Mucosa of gallbladder (tissue), 1 donor: ENCODE data around the gene TIMP2. TPM values are rescaled to one million over a fixed set of nuclear protein-coding genes. Genes with fewer than 3 reads are reported as not detected.

Experiments
- DNase-seq: peaks from one replicate; pipeline ENCODE4 v3.0.0-alpha.2; 2020; ENCODE audit warnings: low spot score
- total RNA-seq: library from RNA; stranded (reverse); gene quantifications from one replicate; pipeline ENCODE4 v1.2.1, GENCODE V29; 2021
- donor health status: DM: no; HTN: no; CAD: no.

The TIMP2 gene
- total RNA-seq, 1 donor from 2014 or later: 377 TPM

DNA sequence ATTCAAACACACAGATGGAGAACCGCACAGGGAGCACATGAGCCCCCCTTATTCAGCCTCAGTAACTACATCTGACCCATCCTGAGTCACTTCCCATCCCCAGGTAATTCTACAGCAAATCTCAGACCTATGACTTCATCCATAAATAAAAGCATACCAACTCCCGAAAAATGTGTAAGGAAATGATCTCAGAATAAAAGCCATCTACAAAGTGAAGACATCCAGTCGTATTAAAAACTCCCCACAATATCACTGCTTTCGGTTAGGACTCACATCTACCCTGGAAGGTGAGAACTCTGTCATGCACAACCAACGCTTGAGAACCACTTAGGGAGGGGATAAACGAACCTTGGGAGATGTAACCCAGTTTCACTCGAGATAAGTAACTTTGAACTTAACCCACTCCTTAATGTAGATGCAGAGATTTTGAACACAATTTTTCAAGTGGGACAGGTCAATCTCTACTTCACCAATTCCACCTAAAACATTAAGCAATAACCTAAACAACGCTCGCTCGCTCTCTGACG is 85.9 kb downstream of the TIMP2 start:
- DNase-seq: no peak

DNA sequence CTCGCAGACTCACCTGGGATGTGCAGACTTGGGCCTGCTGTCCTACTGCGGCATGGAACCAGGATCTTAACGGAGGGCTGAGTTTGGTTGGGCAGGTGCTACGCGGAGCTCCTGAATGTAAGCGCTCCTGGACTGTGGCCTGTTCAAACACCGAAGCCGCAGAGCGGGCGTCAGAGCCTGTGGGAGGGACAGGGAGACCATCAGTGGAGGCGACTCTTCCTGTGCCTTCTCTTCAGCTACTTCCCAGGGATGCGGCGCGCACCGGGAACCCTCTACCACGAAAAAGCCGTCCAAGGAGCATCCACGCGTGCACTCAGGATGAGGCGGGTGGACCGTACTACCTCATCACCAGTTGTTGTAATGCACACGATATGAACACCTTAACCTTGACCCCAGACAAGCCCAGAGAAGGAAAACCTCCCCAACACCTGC is 86.6 kb downstream of the TIMP2 start:
- DNase-seq: no peak

DNA sequence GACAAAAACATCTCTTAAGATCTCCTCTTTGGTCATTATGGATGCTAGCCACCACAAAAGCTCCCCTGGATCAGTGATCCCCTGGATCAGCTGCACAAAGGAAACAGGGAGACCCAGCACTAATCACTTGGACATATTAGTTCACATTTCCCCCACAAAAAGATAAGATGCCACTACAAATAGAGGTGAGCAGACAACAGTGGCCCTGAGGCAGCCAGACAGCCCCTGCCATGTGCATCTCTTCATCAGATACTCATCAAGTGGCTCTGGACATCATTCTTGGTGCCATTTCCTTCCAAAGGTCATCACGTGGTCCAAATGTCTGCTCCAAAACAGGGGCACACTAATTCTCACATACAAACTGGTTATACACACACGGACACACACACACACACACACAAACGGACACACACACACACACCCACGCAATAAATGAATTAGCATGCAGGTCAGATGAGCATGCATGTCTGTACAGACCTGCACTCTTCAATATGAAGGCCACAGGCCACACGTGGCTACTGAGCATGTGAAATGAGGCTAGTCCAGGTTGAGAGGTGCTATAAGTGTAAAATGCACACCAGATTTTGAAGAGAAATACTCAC is 88.7 kb downstream of the TIMP2 start:
- DNase-seq: no peak

GRCh38 chr17:78834571-78834970 is 90.6 kb downstream of the TIMP2 start:
- DNase-seq: no peak

DNA sequence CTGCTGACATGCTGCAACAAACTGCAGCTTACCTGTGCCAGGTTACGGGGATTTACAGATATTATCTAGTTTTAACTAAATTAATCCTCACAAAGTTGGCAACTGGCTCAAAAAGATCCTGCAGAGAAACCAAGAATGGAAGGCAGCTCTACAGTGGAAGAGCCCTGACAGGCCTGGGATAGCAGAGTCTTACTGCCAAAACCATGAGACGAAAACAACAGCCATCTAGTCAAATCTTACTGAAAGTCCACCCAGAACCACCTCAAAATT is 92.7 kb downstream of the TIMP2 start:
- no peak for DNase-seq

DNA sequence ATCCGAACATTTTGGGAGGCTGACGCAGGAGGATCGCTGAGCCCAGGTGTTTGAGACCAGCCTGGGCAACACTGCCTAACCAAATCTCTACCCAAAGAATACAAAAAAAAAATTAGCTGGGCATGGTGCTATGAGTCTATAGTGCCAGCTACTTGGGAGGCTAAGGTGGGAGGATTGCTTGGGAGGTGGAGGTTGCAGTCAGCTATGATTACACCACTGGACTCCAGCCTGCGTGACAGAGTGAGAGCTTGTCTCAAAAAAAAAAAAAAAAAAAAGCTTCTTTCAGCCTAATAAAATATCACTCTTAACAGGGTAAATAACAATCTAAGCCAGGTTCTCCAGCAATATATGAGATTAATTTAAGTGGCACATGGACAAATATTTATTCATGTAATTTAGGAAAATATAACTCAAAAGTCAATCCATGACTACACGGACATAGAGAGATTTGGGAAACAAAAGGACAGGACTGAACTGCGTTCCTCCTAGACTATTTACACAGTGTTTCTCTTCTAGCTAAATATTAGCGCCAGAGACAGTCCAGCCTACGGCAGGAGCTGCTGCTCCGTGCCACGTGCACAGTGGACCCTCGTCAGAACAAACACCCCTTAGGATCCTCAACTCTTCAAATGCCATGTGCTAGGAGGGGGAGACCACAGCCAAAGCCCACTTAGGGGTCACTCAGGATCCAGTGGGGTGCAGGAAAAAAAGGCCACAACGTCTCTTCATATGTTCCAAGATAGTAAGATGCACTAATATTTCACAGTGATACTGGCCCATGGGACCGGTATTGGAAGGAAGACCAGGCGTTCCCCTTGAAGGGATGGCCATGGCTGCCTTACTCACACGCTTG is 93.3 kb downstream of the TIMP2 start:
- DNase-seq: no peak

- DNase-seq: no peak
Measured at GRCh38 chr17:78829477-78829876, 95.7 kb downstream of the TIMP2 start.

DNA sequence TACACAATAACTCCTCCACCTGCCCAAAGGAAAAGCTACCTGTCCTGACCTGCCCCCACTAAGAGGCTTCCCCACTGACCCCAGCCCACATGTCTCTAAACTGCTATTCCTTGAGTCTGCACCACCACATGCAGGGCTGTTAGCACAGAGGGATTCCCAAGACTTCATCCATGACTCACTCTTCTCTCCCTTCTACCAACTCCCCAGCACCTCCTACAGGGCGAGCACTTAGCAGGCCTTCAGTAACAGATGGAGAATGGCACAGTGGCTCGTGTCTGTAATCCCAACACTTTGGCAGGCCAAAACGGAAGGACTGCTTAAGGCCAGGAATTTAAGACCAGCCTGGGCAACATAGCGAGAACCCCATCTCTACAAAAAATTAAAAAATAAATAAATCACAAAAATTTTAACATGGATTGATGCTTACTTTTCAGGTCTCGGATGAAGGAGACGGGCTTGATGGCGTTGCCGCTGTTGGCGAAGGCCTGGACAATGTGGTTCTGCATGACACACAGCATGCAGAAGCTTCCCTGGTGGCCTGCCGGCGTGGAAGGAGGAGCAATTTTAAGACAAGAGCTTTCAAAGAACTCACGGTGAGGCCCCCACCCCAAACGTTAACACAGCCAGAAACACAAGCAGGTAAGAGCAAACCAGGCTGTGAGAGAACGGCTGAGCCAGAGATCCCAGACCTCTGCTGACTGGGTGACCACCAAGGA is 96.6 kb downstream of the TIMP2 start:
- no peak for DNase-seq

GRCh38 chr17:78826836-78827509 is 98.2 kb downstream of the TIMP2 start:
- peak; percentile 37 for DNase-seq

DNA sequence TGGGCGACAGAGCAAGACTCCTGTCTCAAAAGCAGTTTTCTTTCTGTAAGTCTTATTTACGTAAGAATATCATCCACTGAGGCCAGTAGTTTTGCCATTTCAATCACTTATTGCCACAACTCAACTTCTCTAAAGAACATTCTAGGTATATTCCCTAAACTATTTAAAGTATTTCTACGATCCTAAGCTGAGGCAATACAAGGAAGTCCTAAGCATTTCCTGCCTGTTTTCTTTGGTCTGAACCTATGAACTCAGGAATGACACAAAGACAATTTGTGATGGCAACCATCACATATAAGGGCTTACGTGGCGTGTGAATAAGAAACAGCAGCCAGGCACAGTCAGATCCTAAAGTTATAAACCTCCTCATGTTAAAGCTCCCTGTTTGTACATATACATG is 98.8 kb downstream of the TIMP2 start:
- no peak for DNase-seq

GRCh38 chr17:78825696-78826095 is 99.5 kb downstream of the TIMP2 start:
- no peak for DNase-seq

- DNase-seq: no peak
Measured at GRCh38 chr17:78824240-78824639, 100.9 kb downstream of the TIMP2 start.

- no peak for DNase-seq
Measured at GRCh38 chr17:78823282-78824046, 101.7 kb downstream of the TIMP2 start.

- DNase-seq: no peak
Measured at GRCh38 chr17:78822552-78822951, 102.6 kb downstream of the TIMP2 start.

DNA sequence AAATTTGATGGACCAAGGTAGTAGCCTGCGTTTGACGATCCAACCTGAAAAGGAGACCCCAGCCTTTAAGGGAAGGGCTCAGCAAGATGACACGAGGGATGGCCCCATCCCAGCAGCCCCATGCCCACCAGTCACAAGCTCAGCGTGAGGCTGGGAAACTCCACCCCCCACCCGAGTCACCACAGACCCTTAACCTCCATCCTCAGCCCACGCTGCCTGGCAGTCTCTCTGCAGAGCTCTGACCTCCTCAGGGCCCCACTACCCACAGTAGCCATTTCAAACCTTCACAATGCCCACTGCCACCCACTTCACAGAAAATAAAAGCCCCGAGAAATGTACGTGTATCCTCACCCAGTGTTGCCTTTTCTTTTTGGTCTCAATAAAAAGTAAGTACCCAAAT is 103.2 kb downstream of the TIMP2 start:
- DNase-seq: no peak

DNA sequence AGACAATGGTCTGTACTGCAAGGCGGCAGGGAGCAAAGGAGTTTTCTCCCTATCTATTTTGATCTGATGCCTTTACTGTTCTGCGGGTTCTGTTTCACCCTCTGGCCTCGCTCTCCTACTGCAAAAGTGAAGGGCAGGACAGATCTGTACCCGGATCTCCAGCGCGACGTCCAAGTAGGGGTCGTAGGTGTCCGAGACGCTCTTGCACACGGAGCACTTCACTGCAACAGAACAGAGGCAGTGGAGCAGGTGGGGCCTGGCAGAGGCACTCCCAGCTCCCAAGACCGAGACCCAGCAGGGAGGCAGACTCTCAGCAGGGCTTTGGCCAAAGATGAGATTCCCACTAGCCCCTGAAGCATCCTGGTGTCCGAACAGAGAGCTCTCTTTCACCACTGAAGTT is 104.3 kb downstream of the TIMP2 start:
- DNase-seq: no peak

DNA sequence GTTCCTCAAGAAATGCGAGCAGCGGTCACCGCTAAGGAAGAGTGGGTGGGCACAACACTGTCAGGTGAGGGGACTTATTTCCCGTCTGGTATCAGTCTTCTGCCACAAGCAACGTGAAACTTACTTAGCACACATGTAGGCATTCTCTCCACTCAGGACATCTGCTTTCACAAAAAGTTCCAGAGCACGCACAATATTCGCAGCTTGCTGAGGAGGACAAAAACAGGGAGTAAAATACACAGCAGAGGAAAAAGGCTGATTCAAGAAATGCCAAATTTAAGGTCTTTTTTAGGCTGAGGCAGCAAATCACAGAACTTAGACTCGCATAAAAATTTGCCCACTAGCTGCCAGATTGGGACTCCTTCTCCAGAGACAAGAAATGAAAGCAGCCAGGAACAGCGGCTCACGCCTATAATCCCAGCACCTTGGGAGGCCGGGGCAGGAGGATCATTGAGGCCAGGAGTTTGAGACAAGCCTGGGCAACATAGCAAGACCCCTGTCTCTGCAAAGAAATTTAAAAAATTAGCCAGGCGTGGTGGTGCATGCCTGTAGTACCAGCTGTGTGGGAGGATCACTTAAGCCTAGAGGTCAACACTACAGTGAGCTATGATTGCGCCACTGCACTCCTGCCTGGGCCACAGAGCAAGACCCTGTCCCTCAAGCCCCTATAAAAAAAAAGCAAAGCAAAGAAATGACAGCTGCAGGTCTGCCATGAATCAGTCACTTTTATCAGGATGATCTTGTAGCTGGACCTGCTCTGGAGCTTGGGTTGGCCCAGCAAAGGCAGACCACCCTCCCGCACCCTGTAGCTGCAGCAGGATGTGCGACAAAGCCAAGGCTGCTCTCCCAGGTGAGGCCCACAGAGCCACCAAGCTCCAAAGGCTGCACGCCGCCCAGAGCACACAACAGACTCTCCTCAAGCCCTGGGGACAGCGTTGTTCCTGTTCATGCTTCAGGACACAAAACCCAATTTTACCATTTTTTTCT is 105.1 kb downstream of the TIMP2 start:
- DNase-seq: no peak

- no peak for DNase-seq
Measured at GRCh38 chr17:78819402-78819801, 105.8 kb downstream of the TIMP2 start.

DNA sequence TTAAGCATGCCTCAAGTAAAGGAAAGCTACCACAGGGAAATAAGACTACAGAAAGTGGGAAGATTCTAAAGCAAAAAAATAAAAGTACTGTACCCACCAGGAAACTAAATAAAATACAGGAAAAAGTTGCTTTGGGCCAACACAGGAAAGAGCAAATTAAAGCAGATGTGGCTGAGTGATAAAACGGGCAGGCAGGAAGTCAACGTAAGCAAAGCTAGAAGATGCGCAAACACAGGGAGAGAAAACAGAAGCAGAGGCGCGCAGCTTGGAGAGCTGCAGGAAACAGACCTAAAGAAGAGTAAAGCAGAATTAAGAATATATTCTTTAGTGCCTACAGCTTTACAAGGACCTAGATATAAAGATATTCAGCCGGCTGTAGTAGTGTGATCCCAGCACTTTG is 106.3 kb downstream of the TIMP2 start:
- DNase-seq: peak; percentile 40

GRCh38 chr17:78818152-78818846 is 106.9 kb downstream of the TIMP2 start:
- no peak for DNase-seq
